Measurements from ENCODE around the gene RMND5B.

RMND5B gene

GRCh38 chr5:178094345-178094744 is 36.5 kb upstream of the RMND5B start:
- TF ChIP-seq CTCF (IDR thresholded peaks at IDR 0.05), result no peak

GRCh38 chr5:178098685-178099084 is 32.1 kb upstream of the RMND5B start:
- TF ChIP-seq CTCF (IDR thresholded peaks at IDR 0.05), result no peak

- no peak for TF ChIP-seq CTCF (IDR thresholded peaks at IDR 0.05)
These were observed 27.2 kb upstream of the RMND5B start for GRCh38 chr5:178103612-178104011.

- no peak for TF ChIP-seq CTCF (IDR thresholded peaks at IDR 0.05)
These were observed 26.3 kb upstream of the RMND5B start for GRCh38 chr5:178104492-178104891.

- TF ChIP-seq CTCF (IDR thresholded peaks at IDR 0.05), result no peak
These were observed 24.7 kb upstream of the RMND5B start for GRCh38 chr5:178106086-178106485.

GRCh38 chr5:178106556-178107239 is 24.1 kb upstream of the RMND5B start:
- TF ChIP-seq CTCF (IDR thresholded peaks at IDR 0.05), result no peak

- no peak for TF ChIP-seq CTCF (IDR thresholded peaks at IDR 0.05)
These were observed 23.0 kb upstream of the RMND5B start for GRCh38 chr5:178107756-178108310.
